HEK293 (cell line): ENCODE results near the gene EVC2.

Experiments
- CTCF ChIA-PET: fragments of 350-600 bp; formaldehyde crosslinking; extraction: SDS; loops from one replicate; lab custom pipeline; 2021; ENCODE audit warnings: antibody characterized with exemption; lab: Yijun Ruan, JAX
- POLR2A ChIA-PET: fragments of 300-600 bp; formaldehyde crosslinking; extraction: SDS; loops from one replicate; lab custom pipeline; 2020; ENCODE audit warnings: antibody characterized with exemption, inconsistent platforms; lab: Yijun Ruan, JAX
- H3K27ac ChIP-seq: fragments of 200-500 bp; sonication (Bioruptor generic); 2 replicates; pipeline ENCODE4 v1.5.1; 2014; ENCODE audit warnings: low read depth, low read length, control low read depth, inconsistent platforms; ENCODE audit errors: extremely low read depth
- H3K36me3 ChIP-seq, 2 experiments: fragments of 200-500 bp in 1 of 2; sonication (Bioruptor generic) in 1 of 2; 1 replicate in 1 of 2; 2 replicates in 1 of 2; pipeline ENCODE4 v1.5.1; 2014 to 2017; ENCODE audit warnings: inconsistent platforms in 2 of 2, low read length in 2 of 2; ENCODE audit not compliant: control insufficient read depth in 2 of 2, insufficient read depth in 1 of 2
- H3K4me1 ChIP-seq: fragments of 200-500 bp; sonication (Bioruptor generic); 2 replicates; pipeline ENCODE4 v1.5.1; 2014; ENCODE audit warnings: mild to moderate bottlenecking, low read length, inconsistent platforms; ENCODE audit not compliant: control insufficient read depth, insufficient read depth
- H3K4me3 ChIP-seq: 2 replicates; pipeline ENCODE4 v1.5.1; 2011; ENCODE audit warnings: low read depth, mild to moderate bottlenecking, control low read depth, low read length, moderate library complexity
- H3K9me3 ChIP-seq: fragments of 200-500 bp; sonication (Bioruptor generic); 2 replicates; pipeline ENCODE4 v1.5.1; 2014; ENCODE audit warnings: low read depth, low read length, inconsistent platforms; ENCODE audit not compliant: control insufficient read depth, insufficient read depth
- GFI1B ChIP-seq: fragments of 450-650 bp; formaldehyde crosslinking; IDR thresholded peaks from 2 replicates; pipeline ENCODE4 v1.5.1; 2016; ENCODE audit warnings: missing biosample characterization, missing genetic modification characterization
- HOXD13 ChIP-seq: sonication (generic); formaldehyde crosslinking; IDR thresholded peaks from 2 replicates; pipeline ENCODE4 v1.8.0; 2022; ENCODE audit warnings: missing genetic modification reagents, borderline replicate concordance
- IKZF3 ChIP-seq: fragments of 450-650 bp; IDR thresholded peaks from 2 replicates; pipeline ENCODE4 v1.5.0; 2018; ENCODE audit warnings: missing biosample characterization, mild to moderate bottlenecking, missing genetic modification characterization, moderate library complexity
- REPIN1 ChIP-seq: fragments of 450-650 bp; formaldehyde crosslinking; IDR thresholded peaks from 2 replicates; pipeline ENCODE4 v1.5.1; 2017; ENCODE audit warnings: missing biosample characterization, missing genetic modification characterization, low read depth
- SETDB1 ChIP-seq: IDR thresholded peaks from one replicate; pipeline ENCODE4 v1.6.1; 2017; ENCODE audit warnings: mild to moderate bottlenecking, low read length, moderate library complexity, mixed read lengths; ENCODE audit not compliant: insufficient read length
- SP7 ChIP-seq: fragments of 450-650 bp; formaldehyde crosslinking; IDR thresholded peaks from 2 replicates; pipeline ENCODE4 v1.5.1; 2016; ENCODE audit warnings: missing biosample characterization, missing genetic modification characterization
- ZFP3 ChIP-seq: fragments of 450-650 bp; formaldehyde crosslinking; IDR thresholded peaks from 2 replicates; pipeline ENCODE4 v1.5.1; 2016; ENCODE audit warnings: low read depth, missing biosample characterization, missing genetic modification characterization
- ZFP41 ChIP-seq: fragments of 450-650 bp; formaldehyde crosslinking; IDR thresholded peaks from 2 replicates; pipeline ENCODE4 v1.5.1; 2016; ENCODE audit warnings: missing biosample characterization, missing genetic modification characterization, borderline replicate concordance
- ZIC2 ChIP-seq: fragments of 450-650 bp; formaldehyde crosslinking; IDR thresholded peaks from 2 replicates; pipeline ENCODE4 v1.5.1; 2016; ENCODE audit warnings: missing biosample characterization, missing genetic modification characterization
- ZNF169 ChIP-seq: fragments of 450-650 bp; formaldehyde crosslinking; IDR thresholded peaks from 2 replicates; pipeline ENCODE4 v1.5.1; 2016; ENCODE audit warnings: missing biosample characterization, missing genetic modification characterization
- ZNF223 ChIP-seq: fragments of 450-650 bp; formaldehyde crosslinking; IDR thresholded peaks from 2 replicates; pipeline ENCODE4 v1.5.1; 2016; ENCODE audit warnings: missing biosample characterization, missing genetic modification characterization
- ZNF350 ChIP-seq: fragments of 450-650 bp; formaldehyde crosslinking; IDR thresholded peaks from 2 replicates; pipeline ENCODE4 v1.5.0; 2017; ENCODE audit warnings: missing biosample characterization, mild to moderate bottlenecking, missing genetic modification characterization
- ZNF394 ChIP-seq: fragments of 450-650 bp; formaldehyde crosslinking; IDR thresholded peaks from 2 replicates; pipeline ENCODE4 v1.5.1; 2016; ENCODE audit warnings: missing biosample characterization, missing genetic modification characterization, mild to moderate bottlenecking, moderate library complexity, borderline replicate concordance
- ZNF585B ChIP-seq: fragments of 450-650 bp; formaldehyde crosslinking; IDR thresholded peaks from 2 replicates; pipeline ENCODE4 v1.5.1; 2016; ENCODE audit warnings: missing biosample characterization, missing genetic modification characterization
- ZNF837 ChIP-seq: fragments of 450-650 bp; formaldehyde crosslinking; IDR thresholded peaks from 2 replicates; pipeline ENCODE4 v1.5.1; 2016; ENCODE audit warnings: missing biosample characterization, missing genetic modification characterization
- TF ChIP-seq, protein P1 (sequence below): fragments of 450-650 bp; formaldehyde crosslinking; conservative IDR thresholded peaks from 2 replicates; pipeline ENCODE4 v1.5.1; 2016; ENCODE audit warnings: low read depth, missing biosample characterization, missing genetic modification characterization
- TF ChIP-seq, protein P2 (sequence below): fragments of 450-650 bp; formaldehyde crosslinking; IDR thresholded peaks from 2 replicates; pipeline ENCODE4 v1.5.1; 2016; ENCODE audit warnings: missing biosample characterization, missing genetic modification characterization
- TF ChIP-seq, protein P3 (sequence below): fragments of 450-650 bp; formaldehyde crosslinking; IDR thresholded peaks from 2 replicates; pipeline ENCODE4 v1.5.1; 2016; ENCODE audit warnings: missing biosample characterization, missing genetic modification characterization
- TF ChIP-seq, protein P4 (sequence below): fragments of 450-650 bp; formaldehyde crosslinking; IDR thresholded peaks from 2 replicates; pipeline ENCODE4 v1.5.1; 2016; ENCODE audit warnings: missing biosample characterization, missing genetic modification characterization
- TF ChIP-seq, protein P5 (sequence below): fragments of 450-650 bp; formaldehyde crosslinking; IDR thresholded peaks from 2 replicates; pipeline ENCODE4 v1.5.1; 2017; ENCODE audit warnings: missing biosample characterization, missing genetic modification characterization

EVC2 gene

DNA sequence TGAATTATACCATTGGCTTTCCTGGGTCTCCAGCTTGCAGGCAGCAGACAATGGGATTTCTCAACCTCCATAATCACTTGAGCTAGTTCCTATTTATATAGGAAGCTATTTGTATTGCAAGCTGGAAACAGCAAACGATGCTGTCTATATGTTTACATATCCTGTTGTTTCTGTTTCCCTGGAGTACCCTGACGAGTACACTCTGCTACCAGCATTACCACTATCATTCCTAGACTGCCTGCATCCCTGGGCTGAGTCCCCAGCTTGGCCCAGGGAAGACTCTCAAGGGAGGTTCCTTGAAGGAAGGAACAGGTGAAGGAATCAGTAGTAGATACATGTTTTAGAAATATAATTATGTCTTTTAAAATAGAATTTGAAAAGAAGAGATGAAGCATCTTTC lies 81.4 kb downstream of the EVC2 start:
- TF ChIP-seq HOXD13 (CRISPR knock-in tag) (no peak), SP7 (tag by site-specific recombination) (no peak), REPIN1 (tag by site-specific recombination) (no peak), ZNF350 (tag by site-specific recombination) (no peak), ZIC2 (tag by site-specific recombination) (no peak), ZNF223 (no peak), ZNF394 (tag by site-specific recombination) (no peak), ZNF837 (tag by site-specific recombination) (no peak), GFI1B (tag by site-specific recombination) (no peak), SETDB1 (no peak), IKZF3 (tag by site-specific recombination) (no peak), ZNF169 (tag by site-specific recombination) (no peak), ZNF585B (no peak), ZFP41 (tag by site-specific recombination) (no peak), ZFP3 (tag by site-specific recombination) (no peak)
- TF ChIP-seq, protein P1, sequence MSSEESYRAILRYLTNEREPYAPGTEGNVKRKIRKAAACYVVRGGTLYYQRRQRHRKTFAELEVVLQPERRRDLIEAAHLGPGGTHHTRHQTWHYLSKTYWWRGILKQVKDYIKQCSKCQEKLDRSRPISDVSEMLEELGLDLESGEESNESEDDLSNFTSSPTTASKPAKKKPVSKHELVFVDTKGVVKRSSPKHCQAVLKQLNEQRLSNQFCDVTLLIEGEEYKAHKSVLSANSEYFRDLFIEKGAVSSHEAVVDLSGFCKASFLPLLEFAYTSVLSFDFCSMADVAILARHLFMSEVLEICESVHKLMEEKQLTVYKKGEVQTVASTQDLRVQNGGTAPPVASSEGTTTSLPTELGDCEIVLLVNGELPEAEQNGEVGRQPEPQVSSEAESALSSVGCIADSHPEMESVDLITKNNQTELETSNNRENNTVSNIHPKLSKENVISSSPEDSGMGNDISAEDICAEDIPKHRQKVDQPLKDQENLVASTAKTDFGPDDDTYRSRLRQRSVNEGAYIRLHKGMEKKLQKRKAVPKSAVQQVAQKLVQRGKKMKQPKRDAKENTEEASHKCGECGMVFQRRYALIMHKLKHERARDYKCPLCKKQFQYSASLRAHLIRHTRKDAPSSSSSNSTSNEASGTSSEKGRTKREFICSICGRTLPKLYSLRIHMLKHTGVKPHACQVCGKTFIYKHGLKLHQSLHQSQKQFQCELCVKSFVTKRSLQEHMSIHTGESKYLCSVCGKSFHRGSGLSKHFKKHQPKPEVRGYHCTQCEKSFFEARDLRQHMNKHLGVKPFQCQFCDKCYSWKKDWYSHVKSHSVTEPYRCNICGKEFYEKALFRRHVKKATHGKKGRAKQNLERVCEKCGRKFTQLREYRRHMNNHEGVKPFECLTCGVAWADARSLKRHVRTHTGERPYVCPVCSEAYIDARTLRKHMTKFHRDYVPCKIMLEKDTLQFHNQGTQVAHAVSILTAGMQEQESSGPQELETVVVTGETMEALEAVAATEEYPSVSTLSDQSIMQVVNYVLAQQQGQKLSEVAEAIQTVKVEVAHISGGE (tag by site-specific recombination) = no peak
- TF ChIP-seq, protein P2, sequence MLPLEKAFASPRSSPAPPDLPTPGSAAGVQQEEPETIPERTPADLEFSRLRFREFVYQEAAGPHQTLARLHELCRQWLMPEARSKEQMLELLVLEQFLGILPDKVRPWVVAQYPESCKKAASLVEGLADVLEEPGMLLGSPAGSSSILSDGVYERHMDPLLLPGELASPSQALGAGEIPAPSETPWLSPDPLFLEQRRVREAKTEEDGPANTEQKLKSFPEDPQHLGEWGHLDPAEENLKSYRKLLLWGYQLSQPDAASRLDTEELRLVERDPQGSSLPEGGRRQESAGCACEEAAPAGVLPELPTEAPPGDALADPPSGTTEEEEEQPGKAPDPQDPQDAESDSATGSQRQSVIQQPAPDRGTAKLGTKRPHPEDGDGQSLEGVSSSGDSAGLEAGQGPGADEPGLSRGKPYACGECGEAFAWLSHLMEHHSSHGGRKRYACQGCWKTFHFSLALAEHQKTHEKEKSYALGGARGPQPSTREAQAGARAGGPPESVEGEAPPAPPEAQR (tag by site-specific recombination) = no peak
- TF ChIP-seq, protein P3, sequence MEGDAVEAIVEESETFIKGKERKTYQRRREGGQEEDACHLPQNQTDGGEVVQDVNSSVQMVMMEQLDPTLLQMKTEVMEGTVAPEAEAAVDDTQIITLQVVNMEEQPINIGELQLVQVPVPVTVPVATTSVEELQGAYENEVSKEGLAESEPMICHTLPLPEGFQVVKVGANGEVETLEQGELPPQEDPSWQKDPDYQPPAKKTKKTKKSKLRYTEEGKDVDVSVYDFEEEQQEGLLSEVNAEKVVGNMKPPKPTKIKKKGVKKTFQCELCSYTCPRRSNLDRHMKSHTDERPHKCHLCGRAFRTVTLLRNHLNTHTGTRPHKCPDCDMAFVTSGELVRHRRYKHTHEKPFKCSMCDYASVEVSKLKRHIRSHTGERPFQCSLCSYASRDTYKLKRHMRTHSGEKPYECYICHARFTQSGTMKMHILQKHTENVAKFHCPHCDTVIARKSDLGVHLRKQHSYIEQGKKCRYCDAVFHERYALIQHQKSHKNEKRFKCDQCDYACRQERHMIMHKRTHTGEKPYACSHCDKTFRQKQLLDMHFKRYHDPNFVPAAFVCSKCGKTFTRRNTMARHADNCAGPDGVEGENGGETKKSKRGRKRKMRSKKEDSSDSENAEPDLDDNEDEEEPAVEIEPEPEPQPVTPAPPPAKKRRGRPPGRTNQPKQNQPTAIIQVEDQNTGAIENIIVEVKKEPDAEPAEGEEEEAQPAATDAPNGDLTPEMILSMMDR (tag by site-specific recombination) = no peak
- TF ChIP-seq, protein P4, sequence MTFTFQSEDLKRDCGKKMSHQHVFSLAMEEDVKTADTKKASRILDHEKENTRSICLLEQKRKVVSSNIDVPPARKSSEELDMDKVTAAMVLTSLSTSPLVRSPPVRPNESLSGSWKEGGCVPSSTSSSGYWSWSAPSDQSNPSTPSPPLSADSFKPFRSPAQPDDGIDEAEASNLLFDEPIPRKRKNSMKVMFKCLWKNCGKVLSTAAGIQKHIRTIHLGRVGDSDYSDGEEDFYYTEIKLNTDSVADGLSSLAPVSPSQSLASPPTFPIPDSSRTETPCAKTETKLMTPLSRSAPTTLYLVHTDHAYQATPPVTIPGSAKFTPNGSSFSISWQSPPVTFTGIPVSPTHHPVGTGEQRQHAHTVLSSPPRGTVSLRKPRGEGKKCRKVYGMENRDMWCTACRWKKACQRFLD = no peak
- TF ChIP-seq, protein P5, sequence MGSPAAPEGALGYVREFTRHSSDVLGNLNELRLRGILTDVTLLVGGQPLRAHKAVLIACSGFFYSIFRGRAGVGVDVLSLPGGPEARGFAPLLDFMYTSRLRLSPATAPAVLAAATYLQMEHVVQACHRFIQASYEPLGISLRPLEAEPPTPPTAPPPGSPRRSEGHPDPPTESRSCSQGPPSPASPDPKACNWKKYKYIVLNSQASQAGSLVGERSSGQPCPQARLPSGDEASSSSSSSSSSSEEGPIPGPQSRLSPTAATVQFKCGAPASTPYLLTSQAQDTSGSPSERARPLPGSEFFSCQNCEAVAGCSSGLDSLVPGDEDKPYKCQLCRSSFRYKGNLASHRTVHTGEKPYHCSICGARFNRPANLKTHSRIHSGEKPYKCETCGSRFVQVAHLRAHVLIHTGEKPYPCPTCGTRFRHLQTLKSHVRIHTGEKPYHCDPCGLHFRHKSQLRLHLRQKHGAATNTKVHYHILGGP (tag by site-specific recombination) = no peak
- TF ChIP-seq, all 188 proteins: peak for 0
- Histone ChIP-seq H3K9me3 (no peaks in the 10 kb centered on the region), H3K4me3 (no peak overlapping the region), H3K36me3 (no peaks in the 10 kb centered on the region), H3K27ac (no peak overlapping the region), H3K4me1 (no peaks in the 10 kb centered on the region)
- POLR2A ChIA-PET = no interaction called here
- CTCF ChIA-PET = interaction anchor here (0.6 kb wide), 1 partner anchor 10 kb away, joined by 4 read pairs; no protein-coding TSS in a partner anchor
